ENCODE data around the gene EFCAB13.
"Not testable (repeated sequence)": the region's sequence is repeated elsewhere in the genome, so short reads cannot be mapped to it uniquely, and the experiment has no call there.

Gene EFCAB13

GRCh38 chr17:47330548-47330947 lies 6.8 kb downstream of the EFCAB13 start:
- DNase-seq (ENCODE audit: low spot score): no peak

GRCh38 chr17:47332287-47332686 lies 8.5 kb downstream of the EFCAB13 start:
- no peak for DNase-seq (ENCODE audit: low spot score)

GRCh38 chr17:47335101-47335936 lies 11.6 kb downstream of the EFCAB13 start:
- DNase-seq (ENCODE audit: low spot score): no peak

DNA sequence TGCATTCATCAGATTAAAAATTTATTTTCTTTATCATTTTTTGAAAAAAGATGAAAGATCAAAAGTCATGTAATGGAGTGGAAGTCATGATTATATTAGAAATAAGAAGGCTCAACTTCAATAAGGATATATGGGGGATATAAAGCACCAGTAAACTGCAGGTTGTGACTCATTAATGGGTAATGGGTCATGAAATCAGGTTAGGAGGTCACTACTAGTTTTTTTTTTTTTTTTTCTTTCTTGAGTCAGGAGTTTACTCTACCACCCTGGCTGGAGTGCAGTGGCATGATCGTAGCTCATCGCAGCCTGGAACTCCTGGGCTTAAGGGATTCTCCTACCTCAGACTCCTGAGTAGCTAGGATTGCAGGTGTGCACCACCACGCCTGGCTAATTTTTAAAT lies 14.3 kb downstream of the EFCAB13 start:
- no peak for DNase-seq (ENCODE audit: low spot score)

DNA sequence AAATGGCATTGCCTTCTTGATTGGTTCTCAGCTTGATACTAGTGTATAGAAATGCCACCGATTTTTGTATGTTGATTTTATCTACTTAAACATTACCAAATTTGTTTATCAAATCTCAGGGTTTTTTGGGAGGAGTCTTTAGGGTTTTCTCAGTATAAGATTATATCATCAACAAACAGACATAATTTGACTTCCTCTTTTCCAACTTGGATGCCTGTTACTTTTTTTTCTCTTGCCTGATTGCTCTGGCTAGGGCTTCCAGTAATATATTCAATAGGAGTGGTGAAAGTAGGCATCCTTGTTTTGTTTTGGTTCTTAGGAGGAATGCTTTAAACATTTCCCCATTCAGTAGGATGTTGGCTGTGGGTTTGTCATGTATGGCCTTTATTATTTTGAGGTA lies 29.1 kb downstream of the EFCAB13 start:
- no peak for DNase-seq (ENCODE audit: low spot score)

DNA sequence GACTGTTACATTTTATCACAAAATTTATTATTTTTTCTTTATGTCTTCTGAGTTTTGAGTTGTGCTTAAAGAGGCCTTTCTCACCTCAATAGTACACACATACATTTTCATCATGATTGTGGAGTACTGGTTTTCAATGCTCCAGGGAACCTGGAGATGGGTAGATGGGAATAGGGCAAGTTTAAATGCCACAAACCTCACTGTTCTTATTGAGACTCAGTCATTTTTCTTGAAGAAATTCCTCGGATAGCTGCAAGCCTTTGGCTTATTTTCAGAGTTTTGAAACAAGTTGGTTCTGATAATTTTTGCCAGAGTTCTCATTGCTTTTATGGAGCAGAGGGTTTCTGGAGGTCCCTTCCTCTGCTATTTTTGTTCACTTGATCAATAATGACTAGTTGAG lies 34.9 kb downstream of the EFCAB13 start:
- no peak for DNase-seq (ENCODE audit: low spot score)

DNA sequence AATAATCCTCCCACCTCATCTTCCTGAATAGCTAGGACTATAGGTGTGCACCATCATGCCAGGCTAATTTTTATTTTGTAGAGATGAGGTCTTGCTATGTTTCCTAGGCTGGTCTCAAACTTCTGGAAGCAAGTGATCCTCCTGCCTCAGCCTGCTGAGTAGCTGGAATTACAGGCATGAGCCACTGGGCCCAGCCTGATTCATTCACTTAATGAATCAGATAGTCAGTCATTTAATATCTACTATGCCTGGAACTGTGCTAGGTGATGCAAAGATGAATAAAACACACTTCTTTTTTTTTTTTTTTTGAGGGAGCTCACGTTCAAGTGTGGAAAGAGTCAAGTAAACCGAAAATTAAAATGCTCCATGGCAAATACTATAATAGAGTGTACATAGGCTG lies 39.4 kb downstream of the EFCAB13 start:
- no peak for DNase-seq (ENCODE audit: low spot score)

DNA sequence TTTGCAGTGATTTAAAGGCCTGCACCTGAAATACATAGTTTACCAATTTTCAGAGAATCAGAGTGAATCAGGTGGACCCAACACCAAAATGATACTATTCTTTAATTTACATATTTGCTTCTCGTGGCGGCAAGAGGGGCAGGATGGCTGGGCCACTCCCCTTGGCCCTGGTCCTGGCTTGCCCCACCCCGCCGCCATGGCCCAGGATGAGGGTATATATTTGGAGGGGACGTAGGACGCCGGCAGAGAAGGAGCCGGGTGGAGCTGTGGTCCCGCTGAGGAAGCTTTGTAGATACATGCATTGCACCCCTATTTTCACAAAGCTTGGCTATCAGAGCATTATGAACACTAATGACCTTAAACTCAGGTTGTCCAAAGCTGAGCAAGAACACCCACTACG lies 43.5 kb downstream of the EFCAB13 start:
- no peak for DNase-seq (ENCODE audit: low spot score)

GRCh38 chr17:47368262-47368661 lies 44.5 kb downstream of the EFCAB13 start:
- no peak for DNase-seq (ENCODE audit: low spot score)

DNA sequence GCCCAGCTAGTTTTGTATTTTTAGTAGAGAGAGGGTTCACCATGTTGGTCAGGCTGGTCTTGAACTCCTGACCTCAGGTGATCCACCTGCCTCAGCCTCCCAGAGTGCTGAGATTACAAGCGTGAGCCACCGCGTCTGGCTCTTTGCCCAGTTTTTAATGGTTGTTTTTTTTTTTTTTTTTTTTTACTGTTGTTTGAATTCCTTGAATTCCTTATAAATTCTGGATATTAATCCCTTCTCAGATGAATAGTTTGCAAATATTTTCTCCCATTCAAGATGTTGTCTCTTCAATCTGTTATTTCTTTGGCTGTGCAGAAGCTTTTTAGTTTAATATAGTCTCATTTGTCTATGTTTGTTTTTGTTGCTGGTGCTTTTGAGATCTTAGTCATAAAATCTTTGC lies 47.1 kb downstream of the EFCAB13 start:
- not testable (repeated sequence) for DNase-seq (ENCODE audit: low spot score)

GRCh38 chr17:47373002-47373401 lies 49.2 kb downstream of the EFCAB13 start:
- no peak for DNase-seq (ENCODE audit: low spot score)

DNA sequence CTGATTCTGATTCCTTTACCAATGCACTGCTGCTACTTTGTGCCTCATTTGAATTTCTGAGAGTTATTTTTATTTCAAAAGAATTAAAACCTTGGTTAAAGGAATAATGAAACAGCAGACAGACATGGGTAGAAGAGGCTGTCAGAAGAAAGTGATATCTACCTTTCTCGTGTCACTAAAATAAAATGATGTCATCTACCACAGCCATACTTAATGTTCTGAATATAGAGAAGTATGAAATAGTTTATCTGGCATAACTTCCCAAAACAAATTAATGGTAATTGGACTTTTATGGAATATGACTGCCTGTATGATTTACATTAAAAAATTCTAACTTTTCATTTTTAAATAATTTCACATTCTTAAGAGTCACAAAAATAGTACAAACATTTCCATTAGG lies 52.5 kb downstream of the EFCAB13 start:
- DNase-seq (ENCODE audit: low spot score): no peak

DNA sequence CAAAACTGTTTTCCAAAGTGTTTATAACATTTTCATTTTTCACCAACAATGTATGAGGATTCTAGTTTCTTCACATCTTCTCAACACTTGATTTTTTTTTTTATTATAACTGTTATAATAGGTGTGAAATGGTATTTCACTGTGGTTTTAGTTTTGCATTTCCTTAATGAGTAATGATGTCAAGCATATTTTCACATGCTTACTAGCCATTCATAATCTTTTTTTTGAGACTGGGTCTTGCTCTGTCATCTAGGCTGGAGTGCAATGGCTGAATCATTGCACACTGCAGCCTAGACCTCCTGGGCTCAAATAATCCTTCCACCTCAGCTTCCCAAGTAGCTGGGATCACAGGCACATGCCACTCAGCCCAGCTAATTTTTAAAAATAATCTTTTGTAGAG lies 65.1 kb downstream of the EFCAB13 start:
- DNase-seq (ENCODE audit: low spot score): no peak

GRCh38 chr17:47397532-47398128 lies 73.9 kb downstream of the EFCAB13 start:
- DNase-seq (ENCODE audit: low spot score): not testable (repeated sequence)

GRCh38 chr17:47400333-47400732 lies 76.6 kb downstream of the EFCAB13 start:
- no peak for DNase-seq (ENCODE audit: low spot score)

GRCh38 chr17:47401100-47401499 lies 77.3 kb downstream of the EFCAB13 start:
- DNase-seq (ENCODE audit: low spot score): no peak

DNA sequence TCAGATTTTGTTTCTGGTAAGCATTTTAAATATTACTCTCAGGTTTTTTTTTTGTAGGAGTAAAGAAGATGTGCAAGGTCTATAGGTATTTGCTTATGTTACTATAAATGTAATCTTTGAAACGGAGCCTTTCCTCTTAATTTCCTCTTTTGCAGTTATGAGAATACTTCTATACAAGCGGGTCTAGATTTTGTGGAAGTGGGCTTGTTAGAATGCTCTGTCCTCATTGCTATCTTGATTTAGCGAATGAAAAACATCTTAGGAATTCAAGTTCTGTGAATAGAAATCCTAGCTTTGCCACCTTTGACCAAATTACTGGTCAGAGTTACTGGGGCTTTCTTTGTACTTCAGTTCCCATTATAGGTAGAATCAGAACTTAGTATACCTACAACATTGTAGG lies 80.3 kb downstream of the EFCAB13 start:
- no peak for DNase-seq (ENCODE audit: low spot score)

GRCh38 chr17:47404875-47405274 lies 81.1 kb downstream of the EFCAB13 start:
- DNase-seq (ENCODE audit: low spot score): no peak

DNA sequence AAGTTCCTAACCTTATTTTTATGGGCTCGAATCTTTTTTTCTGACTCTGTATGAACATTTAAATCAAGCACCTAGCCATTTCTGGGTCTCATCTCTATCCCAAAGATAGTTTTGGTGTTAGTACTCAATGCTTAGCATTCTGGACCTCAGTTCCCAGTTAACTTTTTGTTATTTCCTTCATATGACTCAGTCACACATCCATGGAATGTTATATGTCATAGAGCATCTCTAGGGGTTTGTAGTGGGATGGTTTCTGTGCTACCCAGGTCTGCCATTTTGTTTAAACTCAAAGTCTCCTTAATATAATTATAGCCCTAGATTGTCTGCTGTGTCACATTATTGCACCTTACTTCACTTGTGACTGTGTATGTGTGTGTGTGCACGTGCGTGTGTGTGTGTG lies 90.1 kb downstream of the EFCAB13 start:
- DNase-seq (ENCODE audit: low spot score): no peak

- DNase-seq (ENCODE audit: low spot score): no peak
Observed at GRCh38 chr17:47414612-47415011, 90.9 kb downstream of the EFCAB13 start.

DNA sequence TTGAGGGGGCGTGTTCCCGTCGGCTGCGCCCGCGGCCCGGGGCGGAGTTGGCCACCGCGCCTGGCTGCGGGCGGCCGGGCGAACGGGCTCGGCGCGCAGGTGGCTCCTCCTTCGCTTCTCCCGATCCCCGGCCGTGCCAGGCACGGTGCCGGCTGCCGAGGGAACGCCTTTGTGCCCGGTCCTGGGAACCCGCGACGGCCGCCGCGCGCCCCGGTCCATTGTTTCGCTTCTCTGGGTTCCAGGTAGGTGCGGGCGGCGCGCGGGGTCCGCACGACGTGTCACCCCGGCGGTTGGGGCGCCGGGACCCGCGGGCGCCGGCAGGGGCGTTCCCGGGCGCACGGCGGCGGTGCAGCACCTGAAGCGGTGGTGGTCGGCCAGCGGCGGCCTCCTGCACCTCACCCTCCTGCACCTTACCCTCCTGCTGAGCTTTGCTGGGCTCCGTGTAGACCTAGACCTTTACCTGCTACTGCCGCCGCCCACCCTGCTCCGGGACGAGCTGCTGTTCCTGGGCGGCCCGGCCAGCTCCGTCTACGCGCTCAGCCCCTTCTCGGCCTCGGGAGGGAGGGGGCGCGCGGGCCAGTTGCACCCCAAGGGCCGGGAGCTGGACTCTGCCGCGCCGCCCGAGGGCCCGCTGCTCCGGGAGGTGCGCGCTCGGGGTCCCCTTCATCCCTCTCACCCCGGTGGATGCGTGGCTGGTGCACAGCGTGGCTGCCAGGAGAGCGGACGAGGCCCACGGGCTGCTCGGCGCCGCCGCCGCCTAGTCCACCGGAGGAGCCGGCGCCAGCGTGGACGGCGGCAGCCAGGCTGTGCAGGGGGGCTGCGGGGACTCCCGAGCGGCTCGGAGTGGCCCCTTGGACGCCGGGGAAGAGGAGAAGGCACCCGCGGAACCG lies 99.9 kb downstream of the EFCAB13 start:
- no peak for DNase-seq (ENCODE audit: low spot score)

GRCh38 chr17:47425233-47425632 lies 101.5 kb downstream of the EFCAB13 start:
- not testable (repeated sequence) for DNase-seq (ENCODE audit: low spot score)
